ENCODE results near the gene FAF1.
A peak's percentile ranks its signal among the peaks of the same experiment; 100 is the strongest.

DNA sequence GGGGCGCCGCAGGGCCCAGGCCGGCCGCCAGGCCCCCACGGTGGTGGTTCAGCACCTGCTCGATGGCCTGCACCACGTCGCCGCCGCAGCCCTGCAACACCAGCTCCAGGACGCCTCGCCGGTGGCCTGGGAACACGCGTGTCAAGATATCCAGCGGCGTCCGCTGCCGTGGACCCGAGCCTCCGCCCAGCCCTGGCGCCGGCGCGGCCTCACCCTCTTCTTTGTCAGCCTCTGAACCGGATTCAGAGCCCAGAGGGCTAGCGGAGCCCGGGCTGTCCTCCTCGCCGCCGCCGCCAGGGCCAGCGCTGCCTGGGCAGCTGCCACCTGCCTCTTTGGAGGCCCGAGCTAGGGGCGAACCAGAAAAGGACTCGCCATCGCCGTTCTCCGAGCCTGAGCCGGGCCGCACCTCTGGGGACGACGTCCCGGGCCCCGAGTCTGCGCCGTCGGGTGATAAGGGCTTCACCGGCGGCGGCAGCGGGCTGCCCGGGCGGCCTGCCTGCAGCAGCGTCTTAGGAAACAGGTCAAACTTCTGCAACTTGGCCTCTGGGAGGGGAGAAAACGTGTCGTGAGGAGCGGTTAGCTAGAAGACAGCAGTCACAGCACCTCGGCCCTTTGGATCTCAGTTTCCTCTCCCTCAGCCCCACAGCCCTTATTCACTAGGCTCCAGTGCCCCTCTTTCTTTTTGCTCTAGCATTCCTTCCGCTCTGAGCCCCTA lies 540.7 kb downstream of the FAF1 start:
- TF ChIP-seq EZH2phosphoT487 (IDR thresholded peaks at IDR 0.05; ENCODE audit: insufficient read depth, low read depth) (peak; percentile 34; the same call in 1 of the 2 replicates), EZH2 (IDR thresholded peaks at IDR 0.05; ENCODE audit: insufficient read depth, poor library complexity, severe bottlenecking) (peak; percentile 70)

Measured in GM23248 (cell line).